Pancreas (tissue), 10 donors: ENCODE results near the gene COX6B2. TPM values are rescaled to one million over a fixed set of nuclear protein-coding genes. Genes with fewer than 3 reads are reported as not detected.
A peak's percentile ranks its signal among the peaks of the same experiment; 100 is the strongest.

ENCODE experiments used
- ATAC-seq, 4 donors: fragments of 200-7000 bp; cut with Tn5 transposase; one replicate each; pipeline versions ENCODE4 v1.8.0 to v1.9.1; 2020; ENCODE audit warnings: mild to moderate bottlenecking in 4 of 4, moderate library complexity in 4 of 4
- DNase-seq, 6 donors: peaks; one replicate each; pipeline ENCODE4 v3.0.0-alpha.2; 2020
- FAIRE-seq: peaks from 2 replicates; lab custom pipeline; 2012; peaks lifted over from hg19 to GRCh38; lab: Jason Lieb, UNC
- H3K27ac ChIP-seq, 4 donors: fragments of 200-600 bp; sonication (generic); 1 replicate in 3 of 4; 2 replicates in 1 of 4; pipeline versions ENCODE4 v1.5.0 to v1.8.0; 2020
- H3K27me3 ChIP-seq, 4 donors: fragments of 200-600 bp; one replicate each; pipeline ENCODE4 v1.8.0; 2021
- H3K36me3 ChIP-seq, 3 donors: fragments of 200-600 bp; sonication (generic) in 1 of 3; one replicate each; pipeline versions ENCODE4 v1.5.0 to v1.8.0; 2020 to 2021
- H3K4me1 ChIP-seq, 3 donors: fragments of 200-600 bp; one replicate each; pipeline ENCODE4 v1.8.0; 2021
- H3K4me3 ChIP-seq, 4 donors: fragments of 200-600 bp; sonication (generic) in 2 of 4; one replicate each; pipeline versions ENCODE4 v1.5.0 to v1.8.0; 2020 to 2021
- H3K9me3 ChIP-seq, 4 donors: fragments of 200-600 bp; one replicate each; pipeline ENCODE4 v1.8.0; 2021
- CTCF ChIP-seq, 4 donors: fragments of 200-600 bp; sonication (generic) in 3 of 4; IDR thresholded peaks; one replicate each; pipeline versions ENCODE4 v1.5.0 to v1.8.0; 2021; ENCODE audit warnings: antibody characterized with exemption in 4 of 4
- WGBS, 2 donors: extraction: QIAGEN DNeasy Blood & Tissue Kit; methylation state at CpG; one replicate each; pipeline ENCODE4 v1.1.7; 2013; 5-methylcytosine and 5-hydroxymethylcytosine counted together
- intact Hi-C, 3 donors: fragments of 100-400 bp; cut with DNase I; formaldehyde crosslinking; loops; one replicate each; pipeline versions ENCODE4 v1.11.1 to v1.14.2; 2022
- polyA plus RNA-seq, 2 donors: library from polyadenylated mRNA; stranded (reverse); fragments of 200-250 nt; gene quantifications; one replicate each; pipeline ENCODE4 v1.2.3, GENCODE V29; 2013
- total RNA-seq, 6 donors: library from RNA; stranded (reverse); fragmentation: NEBNext Ultra II Directional in 4 of 6; extraction: Animal tissue kit (Norgen Biotek cat#: 25700) in 4 of 6; gene quantifications; one replicate each; pipeline versions ENCODE4 v1.2.1 to v1.2.4, GENCODE V29; 2021 to 2023
- donor health status: healthy with polysubstance abuse.
- donor health status: DM: no; HTN: no; CAD: no; lungs with moderate emphysema.
- donor health status: DM: no; HTN: no; CAD: no.
- donor health status: control.
- donor health status: control.
- donor health status: Bipolar disorder and iron deficiency.
- donor health status: DM: yes; HTN: yes; CAD: no.
- donor health status: DM: no; HTN: no; CAD: no.
- donor health status: DM: no; HTN: no; CAD: no.
- donor health status: DM: yes; HTN: yes; CAD: no.

COX6B2 gene
- total and polyA plus RNA-seq, 8 donors = 0.28 to 0.62 (median 0.42) TPM; not detected in 5

- H3K27ac ChIP-seq = no peak overlapping the region
- intact Hi-C loops = loop anchor here in 1 of 3 donors (10.0 kb wide), 1 partner anchor 71 kb away; the partner anchor contains the start of genes IL11 and TMEM190
- no peak for DNase-seq
- H3K4me1 ChIP-seq = no peaks in the 10 kb centered on the region
- H3K9me3 ChIP-seq = no peaks in the 10 kb centered on the region
- 85 to 92% methylated on average over 11 of the region's 11 CpGs for WGBS, 2 donors
- no peaks in the 10 kb centered on the region for H3K36me3 ChIP-seq
- no peak for ATAC-seq
- no peak for TF ChIP-seq CTCF (IDR thresholded peaks at IDR 0.05)
- no peak for FAIRE-seq
- no peak overlapping the region for H3K4me3 ChIP-seq
- H3K27me3 ChIP-seq = no peaks in the 10 kb centered on the region
Measured at GRCh38 chr19:55303477-55303876, 51.0 kb downstream of the COX6B2 start.

- no peaks in the 10 kb centered on the region for H3K36me3 ChIP-seq
- TF ChIP-seq CTCF (IDR thresholded peaks at IDR 0.05) = no peak
- no peaks in the 10 kb centered on the region for H3K4me1 ChIP-seq
- no peak for DNase-seq
- no peaks in the 10 kb centered on the region for H3K27me3 ChIP-seq
- peak in 1 of 4 donors; percentile 5 for ATAC-seq
- no peak overlapping the region for H3K27ac ChIP-seq
- WGBS, 2 donors = 51 to 57% methylated on average over 12 of the region's 12 CpGs
- intact Hi-C loops = loop anchor here in 1 of 3 donors (10.0 kb wide), 1 partner anchor 72 kb away; the partner anchor contains the start of genes IL11 and TMEM190
- peak overlapping the region in 1 of 4 donors; percentile 45 for H3K4me3 ChIP-seq
- no peaks in the 10 kb centered on the region for H3K9me3 ChIP-seq
- no peak for FAIRE-seq
Measured at GRCh38 chr19:55302318-55302703, 52.2 kb downstream of the COX6B2 start.

GRCh38 chr19:55301459-55302317 lies 52.8 kb downstream of the COX6B2 start:
- Histone ChIP-seq H3K27ac (no peak overlapping the region), H3K4me3 (peak overlapping the region in 2 of 4 donors; percentile 31 to 45), H3K4me1 (no peaks in the 10 kb centered on the region), H3K27me3 (no peaks in the 10 kb centered on the region), H3K9me3 (no peaks in the 10 kb centered on the region), H3K36me3 (no peaks in the 10 kb centered on the region)
- FAIRE-seq = no peak
- 10 to 11% methylated on average over 40 to 42 of the region's 42 CpGs for WGBS, 2 donors
- peak; percentile 91 to 98 (median 94) for ATAC-seq
- intact Hi-C loops = loop anchor here in 1 of 3 donors (10.0 kb wide), 1 partner anchor 73 kb away; the partner anchor contains the start of genes IL11 and TMEM190
- peak; percentile 98 to 100 (median 99) for TF ChIP-seq CTCF (IDR thresholded peaks at IDR 0.05)
- DNase-seq = peak; percentile 77 to 98 (median 90)

- DNase-seq (no peak), ATAC-seq (no peak), FAIRE-seq (no peak)
- H3K4me1 ChIP-seq = no peaks in the 10 kb centered on the region
- no peaks in the 10 kb centered on the region for H3K36me3 ChIP-seq
- H3K9me3 ChIP-seq = no peaks in the 10 kb centered on the region
- H3K4me3 ChIP-seq = no peak overlapping the region
- no peak for TF ChIP-seq CTCF (IDR thresholded peaks at IDR 0.05)
- 50 to 64% methylated on average over 15 of the region's 15 CpGs for WGBS, 2 donors
- no peak overlapping the region for H3K27ac ChIP-seq
- no peaks in the 10 kb centered on the region for H3K27me3 ChIP-seq
- intact Hi-C loops = loop anchor here in 1 of 3 donors (10.0 kb wide), 1 partner anchor 74 kb away; the partner anchor contains the start of genes IL11 and TMEM190
Measured at GRCh38 chr19:55300886-55301458, 53.5 kb downstream of the COX6B2 start.
